ENCODE data around the gene IL18R1. TPM values are rescaled to one million over a fixed set of nuclear protein-coding genes. Genes with fewer than 3 reads are reported as not detected.

The IL18R1 gene
- total and polyA plus RNA-seq, 11 donors = 0.50 to 4.3 (median 1.8) TPM

DNA sequence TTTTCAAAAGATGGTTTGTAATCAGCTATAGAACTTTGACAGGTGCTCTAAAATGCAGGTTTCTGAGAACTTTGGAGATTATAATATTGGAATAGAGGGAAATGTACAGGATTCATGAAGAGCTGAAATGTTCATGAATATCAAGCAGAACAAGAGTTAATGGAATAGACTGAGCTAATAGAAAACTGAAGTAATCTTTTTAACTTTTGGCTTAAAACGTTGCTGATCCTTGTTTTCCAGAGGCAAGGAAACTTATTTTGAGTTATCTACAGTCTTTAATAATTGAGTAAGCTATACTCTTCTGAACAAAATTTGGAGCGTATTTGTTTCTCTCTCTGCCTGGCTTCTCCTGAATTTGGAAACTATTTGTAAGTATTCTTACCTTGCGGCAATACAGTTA lies 56.6 kb downstream of the IL18R1 start:
- WGBS, 4 donors = 76 to 85% (median 84%) methylated on average over 3 of the region's 3 CpGs
- H3K27ac ChIP-seq = no peak overlapping the region
- peaks cover 0 to 13% (median 0%) of the 10 kb centered on the region in 12 donors for H3K9me3 ChIP-seq
- peaks cover 0 to 1% (median 0%) of the 10 kb centered on the region in 12 donors for H3K4me1 ChIP-seq
- no peak for ATAC-seq
- no peak for DNase-seq
- intact Hi-C loops (cut with DNase I) = no loop called here
- no peak for TF ChIP-seq POLR2A (IDR thresholded peaks at IDR 0.05)
- TF ChIP-seq, protein P1, sequence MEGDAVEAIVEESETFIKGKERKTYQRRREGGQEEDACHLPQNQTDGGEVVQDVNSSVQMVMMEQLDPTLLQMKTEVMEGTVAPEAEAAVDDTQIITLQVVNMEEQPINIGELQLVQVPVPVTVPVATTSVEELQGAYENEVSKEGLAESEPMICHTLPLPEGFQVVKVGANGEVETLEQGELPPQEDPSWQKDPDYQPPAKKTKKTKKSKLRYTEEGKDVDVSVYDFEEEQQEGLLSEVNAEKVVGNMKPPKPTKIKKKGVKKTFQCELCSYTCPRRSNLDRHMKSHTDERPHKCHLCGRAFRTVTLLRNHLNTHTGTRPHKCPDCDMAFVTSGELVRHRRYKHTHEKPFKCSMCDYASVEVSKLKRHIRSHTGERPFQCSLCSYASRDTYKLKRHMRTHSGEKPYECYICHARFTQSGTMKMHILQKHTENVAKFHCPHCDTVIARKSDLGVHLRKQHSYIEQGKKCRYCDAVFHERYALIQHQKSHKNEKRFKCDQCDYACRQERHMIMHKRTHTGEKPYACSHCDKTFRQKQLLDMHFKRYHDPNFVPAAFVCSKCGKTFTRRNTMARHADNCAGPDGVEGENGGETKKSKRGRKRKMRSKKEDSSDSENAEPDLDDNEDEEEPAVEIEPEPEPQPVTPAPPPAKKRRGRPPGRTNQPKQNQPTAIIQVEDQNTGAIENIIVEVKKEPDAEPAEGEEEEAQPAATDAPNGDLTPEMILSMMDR (IDR thresholded peaks at IDR 0.05) = no peak
- H3K4me3 ChIP-seq = no peak overlapping the region
- no peaks in the 10 kb centered on the region for H3K27me3 ChIP-seq
- H3K36me3 ChIP-seq = no peaks in the 10 kb centered on the region

DNA sequence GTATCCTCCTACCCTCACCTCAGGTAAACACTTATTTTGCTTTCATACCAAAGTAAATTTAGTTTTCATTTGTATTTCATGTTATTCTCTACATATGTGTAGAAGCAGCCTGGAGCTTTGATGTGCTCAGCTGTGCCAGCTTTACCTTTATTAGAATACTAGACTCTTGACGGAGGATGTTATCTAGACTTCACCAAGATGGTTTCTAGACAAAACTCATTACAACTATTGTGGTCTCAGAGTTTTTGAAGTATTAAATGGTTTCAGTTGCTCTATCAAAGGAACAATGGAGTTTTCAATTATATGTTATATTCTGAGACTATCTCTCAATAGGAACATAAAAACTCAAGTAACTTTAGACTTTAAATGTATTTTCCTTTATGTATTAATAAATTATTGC lies 62.4 kb downstream of the IL18R1 start:
- no peak for ATAC-seq
- 83 to 94% (median 92%) methylated on average over 1 of the region's 1 CpG for WGBS, 4 donors
- DNase-seq = no peak

DNA sequence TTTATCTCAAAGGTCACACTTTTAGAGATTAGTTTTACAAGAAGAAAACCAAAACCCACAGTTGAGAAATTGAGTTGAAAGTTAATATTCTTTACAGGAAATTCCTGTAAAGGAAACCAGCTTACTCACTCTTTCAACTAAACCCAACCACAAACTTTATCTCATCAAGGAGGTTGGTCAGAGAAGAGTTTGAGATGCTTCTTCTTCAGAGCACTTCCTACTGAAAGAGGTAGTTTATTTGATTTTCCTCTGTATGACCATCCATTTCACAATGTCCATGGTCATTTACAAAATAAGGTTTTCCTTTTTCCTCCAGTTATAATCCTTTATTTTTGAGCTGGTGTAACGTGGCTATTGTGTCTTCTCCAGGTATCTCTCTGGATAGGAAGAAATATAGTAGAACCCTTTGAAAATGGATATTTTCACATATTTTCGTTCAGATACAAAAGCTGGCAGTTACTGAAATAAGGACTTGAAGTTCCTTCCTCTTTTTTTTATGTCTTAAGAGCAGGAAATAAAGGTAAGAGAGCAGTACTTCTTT lies 62.9 kb downstream of the IL18R1 start:
- no peaks in the 10 kb centered on the region for H3K9me3 ChIP-seq
- DNase-seq = no peak
- peak overlapping the region in 1 of 12 donors; percentile 84 for H3K27ac ChIP-seq
- ATAC-seq = no peak
- peaks cover 0 to 35% (median 0%) of the 10 kb centered on the region in 12 donors for H3K4me1 ChIP-seq
- intact Hi-C loops (cut with DNase I) = no loop called here
- WGBS, 4 donors = 46 to 57% (median 51%) methylated on average over 2 of the region's 2 CpGs
- H3K36me3 ChIP-seq = no peaks in the 10 kb centered on the region
- TF ChIP-seq, protein P1 (IDR thresholded peaks at IDR 0.05) = no peak
- TF ChIP-seq POLR2A (IDR thresholded peaks at IDR 0.05) = no peak
- H3K4me3 ChIP-seq = peak overlapping the region in 1 of 12 donors; percentile 21
- peaks cover 0 to 10% (median 0%) of the 10 kb centered on the region in 9 donors for H3K27me3 ChIP-seq

More for the DNA sequence above, 62.4 kb downstream of the IL18R1 start:
- Histone ChIP-seq H3K4me1 (peaks cover 0 to 31% (median 0%) of the 10 kb centered on the region in 12 donors), H3K9me3 (no peaks in the 10 kb centered on the region), H3K4me3 (no peak overlapping the region), H3K36me3 (no peaks in the 10 kb centered on the region), H3K27ac (peak overlapping the region in 1 of 12 donors; percentile 84), H3K27me3 (peaks cover 0 to 10% (median 0%) of the 10 kb centered on the region in 9 donors)
- intact Hi-C loops (cut with DNase I) = no loop called here
- TF ChIP-seq, protein P1 (IDR thresholded peaks at IDR 0.05) = no peak
- TF ChIP-seq POLR2A (IDR thresholded peaks at IDR 0.05) = no peak

DNA sequence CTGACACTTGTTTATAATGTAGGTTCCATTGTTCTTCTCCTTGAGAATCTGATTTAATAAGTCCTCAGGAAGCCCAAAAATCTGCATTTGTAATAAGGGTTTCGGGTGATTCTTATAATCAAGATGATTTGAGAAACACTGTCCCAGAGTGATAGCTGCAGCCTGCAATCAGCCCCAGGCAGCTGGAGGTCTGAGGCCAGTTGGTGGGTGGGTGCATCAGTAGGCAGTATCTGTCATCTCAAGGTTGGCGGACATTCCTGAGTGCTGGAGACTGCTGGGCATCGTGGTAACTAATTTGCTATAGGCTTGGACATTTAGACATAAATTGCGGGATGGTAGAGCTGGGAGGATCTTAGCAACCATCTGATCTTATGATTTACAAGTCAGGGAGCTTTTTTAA lies 64.7 kb downstream of the IL18R1 start:
- WGBS, 4 donors = 75 to 90% (median 87%) methylated on average over 4 of the region's 4 CpGs
- no peak overlapping the region for H3K4me3 ChIP-seq
- no peaks in the 10 kb centered on the region for H3K9me3 ChIP-seq
- ATAC-seq (no peak), DNase-seq (no peak)
- intact Hi-C loops (cut with DNase I) = no loop called here
- peak overlapping the region in 1 of 12 donors; percentile 84 for H3K27ac ChIP-seq
- H3K27me3 ChIP-seq = peaks cover 0 to 10% (median 0%) of the 10 kb centered on the region in 9 donors
- TF ChIP-seq, protein P1 (IDR thresholded peaks at IDR 0.05) = no peak
- H3K4me1 ChIP-seq = peaks cover 0 to 39% (median 0%) of the 10 kb centered on the region in 12 donors
- no peaks in the 10 kb centered on the region for H3K36me3 ChIP-seq
